K562 (cell line): ENCODE measurements around the gene IL26. TPM values are rescaled to one million over a fixed set of nuclear protein-coding genes. Genes with fewer than 3 reads are reported as not detected.

Experiments
- ATAC-seq: fragments of 200-7000 bp; cut with Tn5 transposase; 3 replicates; pipeline ENCODE4 v1.9.1; 2020; ENCODE audit warnings: moderate library complexity
- BruUV-seq: library from RNA; stranded (reverse); fragments of 400-500 nt; replicated peaks from 2 replicates; lab custom pipeline; 2021; lab: Mats Ljungman, UMichigan
- CTCF ChIA-PET: fragments of 300-600 bp; formaldehyde crosslinking; extraction: SDS; loops from one replicate; lab custom pipeline; 2021; ENCODE audit warnings: low intra/inter-chr PET ratio; lab: Yijun Ruan, JAX
- POLR2A ChIA-PET: fragments of 300-600, 350-650 bp; sonication (Branson Sonifier 250); formaldehyde crosslinking; extraction: SDS; loops from one replicate; lab custom pipeline; 2021; ENCODE audit warnings: antibody characterized with exemption, inconsistent platforms; lab: Yijun Ruan, JAX
- DNase-seq, 4 experiments: peaks; one replicate each; pipeline versions ENCODE4 v3.0.0 to v3.0.0-alpha.2; 2011 to 2018; ENCODE audit warnings: low spot score in 3 of 4, mixed read lengths in 3 of 4; ENCODE audit errors: extremely low read depth in 1 of 4
- FAIRE-seq: peaks from 2 replicates; lab custom pipeline; 2011; peaks lifted over from hg19 to GRCh38; lab: Jason Lieb, UNC
- H2AFZ ChIP-seq: 2 replicates; pipeline ENCODE4 v1.6.0; 2011; ENCODE audit warnings: low read depth, low read length, control low read depth, inconsistent platforms
- H3K27ac ChIP-seq: fragments of 200-600 bp; 3 replicates; pipeline ENCODE4 v1.8.0; 2011; ENCODE audit warnings: low read depth, mild to moderate bottlenecking, control low read depth, inconsistent platforms, low read length, moderate library complexity, mixed read lengths; ENCODE audit errors: extremely low read depth
- H3K27me3 ChIP-seq, 2 experiments: fragments of 300-600 bp in 1 of 2; 2 replicates in 1 of 2; 3 replicates in 1 of 2; pipeline versions ENCODE4 v1.6.0 to v1.8.0; 2011; ENCODE audit warnings: inconsistent platforms in 2 of 2, low read length in 2 of 2, mild to moderate bottlenecking in 1 of 2, mixed read lengths in 1 of 2, moderate library complexity in 1 of 2; ENCODE audit not compliant: control insufficient read depth in 2 of 2, insufficient read depth in 2 of 2
- H3K36me3 ChIP-seq: fragments of 300-600 bp; 3 replicates; pipeline ENCODE4 v1.8.0; 2011; ENCODE audit warnings: mild to moderate bottlenecking, low read length, inconsistent platforms; ENCODE audit not compliant: control insufficient read depth, insufficient read depth
- H3K4me1 ChIP-seq, 2 experiments: fragments of 200-600 bp in 1 of 2; replicated peaks in 1 of 2; 2 replicates in 1 of 2; 3 replicates in 1 of 2; pipeline versions ENCODE4 v1.5.1 to v1.8.0; 2011; ENCODE audit warnings: inconsistent platforms in 2 of 2, low read length in 2 of 2, mild to moderate bottlenecking in 1 of 2, mixed read lengths in 1 of 2, moderate library complexity in 1 of 2; ENCODE audit not compliant: control insufficient read depth in 2 of 2, insufficient read depth in 2 of 2
- H3K4me2 ChIP-seq: 2 replicates; pipeline ENCODE4 v1.6.1; 2011; ENCODE audit warnings: low read length, control low read depth, inconsistent platforms, mixed read lengths; ENCODE audit not compliant: insufficient read depth
- H3K4me3 ChIP-seq: fragments of 200-600 bp; sonication (generic), shearing (Covaris generic); 2 replicates; pipeline ENCODE4 v1.5.1; 2016; ENCODE audit warnings: control low read depth, inconsistent platforms
- H3K79me2 ChIP-seq: fragments of 200-600 bp; 3 replicates; pipeline ENCODE4 v1.8.0; 2011; ENCODE audit warnings: low read length, inconsistent platforms; ENCODE audit not compliant: control insufficient read depth, insufficient read depth
- H3K9ac ChIP-seq, 2 experiments: 2 replicates each; pipeline versions ENCODE4 v1.6.0 to v1.6.1; 2011; ENCODE audit warnings: low read depth in 2 of 2, low read length in 2 of 2, control low read depth in 1 of 2, inconsistent platforms in 1 of 2, mild to moderate bottlenecking in 1 of 2, mixed read lengths in 1 of 2; ENCODE audit not compliant: insufficient read depth in 1 of 2
- H3K9me1 ChIP-seq: one replicate; pipeline ENCODE4 v1.6.0; 2011; ENCODE audit warnings: inconsistent platforms, mild to moderate bottlenecking, low read length, moderate library complexity; ENCODE audit not compliant: control insufficient read depth, insufficient read depth
- H3K9me3 ChIP-seq: replicated peaks from 2 replicates; pipeline ENCODE4 v1.5.1; 2011; ENCODE audit warnings: low read depth, low read length, inconsistent platforms; ENCODE audit not compliant: control insufficient read depth, insufficient read depth
- H4K20me1 ChIP-seq: replicated peaks from 2 replicates; pipeline ENCODE4 v1.6.1; 2011; ENCODE audit warnings: low read length, inconsistent platforms, mixed read lengths; ENCODE audit not compliant: control insufficient read depth, insufficient read depth
- DDX20 ChIP-seq: fragments of 450-650 bp; IDR thresholded peaks from 2 replicates; pipeline ENCODE4 v1.6.1; 2016; ENCODE audit warnings: missing genetic modification characterization, low read depth, mild to moderate bottlenecking, missing compliant biosample characterization, moderate library complexity
- DMBX1 ChIP-seq: fragments of 250-450 bp; sonication (Bioruptor Pico); IDR thresholded peaks from 2 replicates; pipeline ENCODE4 v1.8.0; 2022; ENCODE audit warnings: inconsistent platforms, mild to moderate bottlenecking, moderate library complexity, borderline replicate concordance
- HBP1 ChIP-seq: fragments of 450-650 bp; formaldehyde crosslinking; IDR thresholded peaks from 2 replicates; pipeline ENCODE4 v1.4.0; 2022; ENCODE audit warnings: missing genetic modification characterization
- KLF6 ChIP-seq: fragments of 250-450 bp; sonication (Bioruptor Pico); IDR thresholded peaks from 2 replicates; pipeline ENCODE4 v1.4.0; 2020; ENCODE audit warnings: mild to moderate bottlenecking, moderate library complexity, borderline replicate concordance
- NCOA4 ChIP-seq: fragments of 450-650 bp; IDR thresholded peaks from 2 replicates; pipeline ENCODE4 v1.6.1; 2018; ENCODE audit warnings: mild to moderate bottlenecking; ENCODE audit not compliant: partially characterized antibody
- NR2C1 ChIP-seq, 2 experiments: fragments of 450-650 bp; IDR thresholded peaks; 2 replicates each; pipeline ENCODE4 v1.6.1; 2017; ENCODE audit warnings: mild to moderate bottlenecking in 2 of 2, antibody characterized with exemption in 1 of 2, inconsistent platforms in 1 of 2, missing compliant biosample characterization in 1 of 2, missing genetic modification characterization in 1 of 2
- NR4A1 ChIP-seq, 2 experiments: fragments of 250-450 bp in 1 of 2; fragments of 450-650 bp in 1 of 2; sonication (Bioruptor Pico) in 1 of 2; IDR thresholded peaks; 2 replicates each; pipeline versions ENCODE4 v1.4.0 to v1.6.1; 2016 to 2020; ENCODE audit warnings: mild to moderate bottlenecking in 2 of 2, missing compliant biosample characterization in 1 of 2, missing genetic modification characterization in 1 of 2, moderate library complexity in 1 of 2
- PML ChIP-seq: IDR thresholded peaks from 2 replicates; pipeline ENCODE4 v1.6.1; 2012; ENCODE audit warnings: low read length, inconsistent platforms
- PTRF ChIP-seq: fragments of 450-650 bp; IDR thresholded peaks from 2 replicates; pipeline ENCODE4 v1.6.1; 2016; ENCODE audit warnings: mild to moderate bottlenecking, missing genetic modification characterization, missing compliant biosample characterization
- PTTG1 ChIP-seq: fragments of 450-650 bp; IDR thresholded peaks from 2 replicates; pipeline ENCODE4 v1.6.1; 2016; ENCODE audit warnings: low read depth, mild to moderate bottlenecking, missing genetic modification characterization, missing compliant biosample characterization
- RAD51 ChIP-seq: fragments of 450-650 bp; IDR thresholded peaks from 2 replicates; pipeline ENCODE4 v1.7.1; 2016; ENCODE audit warnings: low read depth, mild to moderate bottlenecking, borderline replicate concordance
- SETDB1 ChIP-seq: IDR thresholded peaks from one replicate; pipeline ENCODE4 v1.6.1; 2012; ENCODE audit warnings: low read length, control low read depth, inconsistent platforms
- SOX6 ChIP-seq: fragments of 450-650 bp; IDR thresholded peaks from 2 replicates; pipeline ENCODE4 v1.6.1; 2014; ENCODE audit warnings: mild to moderate bottlenecking
- TCF3 ChIP-seq: sonication (generic); formaldehyde crosslinking; IDR thresholded peaks from 2 replicates; pipeline ENCODE4 v1.4.0; 2020; ENCODE audit warnings: mild to moderate bottlenecking, missing genetic modification reagents
- TRIM28 ChIP-seq: fragments of 450-650 bp; IDR thresholded peaks from 2 replicates; pipeline ENCODE4 v1.6.1; 2017
- ZFP30 ChIP-seq: fragments of 250-450 bp; sonication (Bioruptor Pico); IDR thresholded peaks from 2 replicates; pipeline ENCODE4 v1.8.0; 2022; ENCODE audit warnings: moderate library complexity, mild to moderate bottlenecking, inconsistent platforms, borderline replicate concordance
- ZNF174 ChIP-seq: fragments of 250-450 bp; sonication (Bioruptor Pico); IDR thresholded peaks from 2 replicates; pipeline ENCODE4 v1.4.0; 2020; ENCODE audit warnings: mild to moderate bottlenecking
- ZNF175 ChIP-seq: fragments of 200-800 bp; sonication (Bioruptor generic); IDR thresholded peaks from 2 replicates; pipeline ENCODE4 v1.6.1; 2016; ENCODE audit warnings: low read depth, mild to moderate bottlenecking, missing genetic modification characterization, missing compliant biosample characterization
- ZNF24 ChIP-seq: fragments of 450-650 bp; IDR thresholded peaks from 2 replicates; pipeline ENCODE4 v1.6.1; 2016
- ZNF584 ChIP-seq: fragments of 200-800 bp; sonication (Bioruptor generic); IDR thresholded peaks from 2 replicates; pipeline ENCODE4 v1.6.1; 2016; ENCODE audit warnings: low read depth, mild to moderate bottlenecking, missing genetic modification characterization, missing compliant biosample characterization
- ZNF766 ChIP-seq: fragments of 200-800 bp; sonication (Bioruptor generic); conservative IDR thresholded peaks from 2 replicates; pipeline ENCODE4 v1.6.1; 2016; ENCODE audit warnings: missing genetic modification characterization, missing compliant biosample characterization
- WGBS: fragments of 100-300 bp; shearing (Covaris generic); methylation state at CpG from one replicate; pipeline ENCODE4 v1.1.6; 2016; ENCODE audit warnings: low coverage, mixed read lengths; ENCODE audit not compliant: insufficient coverage; ENCODE audit errors: missing lambda C conversion rate; 5-methylcytosine and 5-hydroxymethylcytosine counted together
- in situ Hi-C: fragments of 300-500 bp; cut with MboI; formaldehyde crosslinking; loops from 4 replicates; pipeline ENCODE4 v1.15.0; 2018; ENCODE audit warnings: inconsistent platforms, mixed read lengths
- intact Hi-C: fragments of 100-400 bp; cut with micrococcal nuclease; formaldehyde crosslinking; loops from 2 replicates; pipeline ENCODE4 v1.14.2; 2022
- polyA plus RNA-seq, 8 experiments: library from polyadenylated mRNA; depleted of rRNA in 4 of 8; stranded (reverse) in 5 of 8; unstranded in 3 of 8; fragments of >200 nt; fragmentation: Nextera tagmentation in 2 of 8; fragmentation: Illumina TruSeq in 1 of 8; extraction: Ambion mirVana in 2 of 8; extraction: Trizol in 1 of 8; gene quantifications; 2 replicates each; pipeline versions ENCODE4 v1.2.1 to v1.2.3, GENCODE V29; 2011 to 2014; ENCODE audit warnings: inconsistent platforms in 1 of 8, missing spikeins in 1 of 8
- total RNA-seq, 7 experiments: library from RNA; depleted of rRNA in 6 of 7; stranded (reverse); fragments of >200 nt in 6 of 7; fragmentation: Illumina TruSeq in 2 of 7; extraction: Trizol in 2 of 7; gene quantifications; 2 replicates each; pipeline versions ENCODE4 v1.2.1 to v1.2.3, GENCODE V29; 2011 to 2021; ENCODE audit warnings: low replicate concordance in 1 of 7
- TF ChIP-seq, protein P1 (sequence below): fragments of 450-650 bp; conservative IDR thresholded peaks from 2 replicates; pipeline ENCODE4 v1.6.1; 2016; ENCODE audit warnings: missing genetic modification characterization, low read depth, mild to moderate bottlenecking, missing compliant biosample characterization, moderate library complexity

Gene IL26
- total and polyA plus RNA-seq, 9 of the 15 experiments (the other 6 are each of a cell fraction or from before 2014, with no cell fraction given), result not detected

GRCh38 chr12:68200854-68201253, 24.8 kb downstream of the IL26 start:
- no TSS peak for BruUV-seq
- Histone ChIP-seq H4K20me1 (no peaks in the 10 kb centered on the region; the same call in 1 of the 2 replicates), H3K9me1 (no peaks in the 10 kb centered on the region), H3K36me3 (no peaks in the 10 kb centered on the region), H3K9me3 (no peaks in the 10 kb centered on the region), H3K4me3 (no peak overlapping the region), H3K4me2 (no peak overlapping the region), H3K27me3 (peaks cover 5 to 16% of the 10 kb centered on the region in 2 experiments), H3K27ac (no peak overlapping the region), H2AFZ (no peak overlapping the region), H3K79me2 (no peaks in the 10 kb centered on the region), H3K9ac (no peak overlapping the region), H3K4me1 (no peaks in the 10 kb centered on the region)
- ChIA-PET CTCF (no interaction called here), POLR2A (no interaction called here)
- WGBS, result 0% methylated on average over 2 of the region's 2 CpGs
- FAIRE-seq (no peak), DNase-seq (no peak), ATAC-seq (no peak)
- in situ Hi-C loops (no loop called here), intact Hi-C loops (no loop called here)
- TF ChIP-seq DMBX1 (CRISPR knock-in tag), result peak; percentile 90; the same call in 1 of the 2 replicates
- TF ChIP-seq ZNF766 (CRISPR knock-in tag), result 0 out of 2 replicates have a peak, but pooled peaks have one; percentile 23
- TF ChIP-seq KLF6, result no peak
- TF ChIP-seq NCOA4, result no peak
- peak; percentile 62; the same call in 1 of the 2 replicates for TF ChIP-seq ZNF584
- TF ChIP-seq PML, result no peak
- TF ChIP-seq PTRF (tag), result peak; percentile 34; the same call in 1 of the 2 replicates
- TF ChIP-seq, protein P1, sequence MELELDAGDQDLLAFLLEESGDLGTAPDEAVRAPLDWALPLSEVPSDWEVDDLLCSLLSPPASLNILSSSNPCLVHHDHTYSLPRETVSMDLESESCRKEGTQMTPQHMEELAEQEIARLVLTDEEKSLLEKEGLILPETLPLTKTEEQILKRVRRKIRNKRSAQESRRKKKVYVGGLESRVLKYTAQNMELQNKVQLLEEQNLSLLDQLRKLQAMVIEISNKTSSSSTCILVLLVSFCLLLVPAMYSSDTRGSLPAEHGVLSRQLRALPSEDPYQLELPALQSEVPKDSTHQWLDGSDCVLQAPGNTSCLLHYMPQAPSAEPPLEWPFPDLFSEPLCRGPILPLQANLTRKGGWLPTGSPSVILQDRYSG (tag), result no peak
- TF ChIP-seq TRIM28, result no peak
- peak; percentile 54; the same call in 1 of the 2 replicates for TF ChIP-seq DDX20
- TF ChIP-seq PTTG1 (tag), result peak; percentile 70
- no peak for TF ChIP-seq ZNF174
- TF ChIP-seq RAD51, result no peak
- 0 out of 2 replicates have a peak, but pooled peaks have one; percentile 24 for TF ChIP-seq ZNF175
- no peak for TF ChIP-seq ZFP30 (CRISPR knock-in tag)
- no peak for TF ChIP-seq NR2C1 (IDR thresholded peaks at IDR 0.05)
- peak; percentile 44; the same call in 1 of the 2 replicates for TF ChIP-seq NR2C1 (tag; IDR thresholded peaks at IDR 0.05)
- TF ChIP-seq ZNF24, result no peak
- peak; percentile 36; the same call in 1 of the 2 replicates for TF ChIP-seq SOX6
- no peak for TF ChIP-seq HBP1 (CRISPR knock-in tag)
- no peak for TF ChIP-seq SETDB1
- no peak for TF ChIP-seq TCF3 (CRISPR knock-in tag)
- TF ChIP-seq NR4A1 (CRISPR knock-in tag; IDR thresholded peaks at IDR 0.05), result no peak
- peak; percentile 68; the same call in 1 of the 2 replicates for TF ChIP-seq NR4A1 (tag; IDR thresholded peaks at IDR 0.05)
